GM23338 (cell line): ENCODE data around the gene ATCAY. TPM values are rescaled to one million over a fixed set of nuclear protein-coding genes. Genes with fewer than 3 reads are reported as not detected.

Experiments used
- CREB1 ChIP-seq: fragments of 250-450 bp; sonication (Bioruptor Pico); IDR thresholded peaks from 2 replicates; pipeline ENCODE4 v1.5.0; 2020; ENCODE audit warnings: low read depth, mild to moderate bottlenecking, moderate library complexity
- EZH2 ChIP-seq: fragments of 200-600 bp; sonication (generic); IDR thresholded peaks from one replicate; pipeline ENCODE4 v1.8.0; 2017; ENCODE audit warnings: antibody characterized with exemption, mild to moderate bottlenecking, low read depth; ENCODE audit not compliant: unreplicated experiment
- EZH2phosphoT487 ChIP-seq: fragments of 200-600 bp; sonication (generic); IDR thresholded peaks from one replicate; pipeline ENCODE4 v1.8.1; 2018; ENCODE audit warnings: antibody characterized with exemption; ENCODE audit not compliant: unreplicated experiment
- JUNB ChIP-seq: IDR thresholded peaks from one replicate; pipeline ENCODE4 v1.6.1; 2016; ENCODE audit warnings: antibody characterized with exemption; ENCODE audit not compliant: unreplicated experiment
- NANOG ChIP-seq: IDR thresholded peaks from 2 replicates; pipeline ENCODE4 v1.6.1; 2016; ENCODE audit warnings: antibody characterized with exemption, borderline replicate concordance
- POLR2AphosphoS5 ChIP-seq: IDR thresholded peaks from 2 replicates; pipeline ENCODE4 v1.6.1; 2016; ENCODE audit warnings: antibody characterized with exemption, low read depth
- ZNF114 ChIP-seq: fragments of 250-450 bp; sonication (Bioruptor Pico); IDR thresholded peaks from 2 replicates; pipeline ENCODE4 v1.5.0; 2020; ENCODE audit warnings: mild to moderate bottlenecking, moderate library complexity
- ZNF331 ChIP-seq: fragments of 250-450 bp; sonication (Bioruptor Pico); IDR thresholded peaks from 2 replicates; pipeline ENCODE4 v1.5.0; 2020; ENCODE audit warnings: low read depth, mild to moderate bottlenecking, moderate library complexity
- polyA plus RNA-seq: library from polyadenylated mRNA; unstranded; fragments of >200 nt; fragmentation: Nextera tagmentation; extraction: Ambion mirVana; gene quantifications from 2 replicates; pipeline ENCODE4 v1.2.1, GENCODE V29; 2016
- total RNA-seq: library from RNA; depleted of rRNA; stranded (reverse); fragments of >200 nt; shearing (Covaris generic); gene quantifications from 2 replicates; pipeline ENCODE4 v1.2.3, GENCODE V29; 2014
- TF ChIP-seq, protein P1 (sequence below): fragments of 250-450 bp; sonication (Bioruptor Pico); IDR thresholded peaks from 2 replicates; pipeline ENCODE4 v1.5.0; 2020; ENCODE audit warnings: mild to moderate bottlenecking, moderate library complexity
- TF ChIP-seq, protein P2 (sequence below): IDR thresholded peaks from 2 replicates; pipeline ENCODE4 v1.6.1; 2016; ENCODE audit warnings: antibody characterized with exemption

Gene ATCAY
- total and polyA plus RNA-seq, 2 experiments from 2014 or later, result 16.9 to 45.7 TPM

- TF ChIP-seq, protein P1, sequence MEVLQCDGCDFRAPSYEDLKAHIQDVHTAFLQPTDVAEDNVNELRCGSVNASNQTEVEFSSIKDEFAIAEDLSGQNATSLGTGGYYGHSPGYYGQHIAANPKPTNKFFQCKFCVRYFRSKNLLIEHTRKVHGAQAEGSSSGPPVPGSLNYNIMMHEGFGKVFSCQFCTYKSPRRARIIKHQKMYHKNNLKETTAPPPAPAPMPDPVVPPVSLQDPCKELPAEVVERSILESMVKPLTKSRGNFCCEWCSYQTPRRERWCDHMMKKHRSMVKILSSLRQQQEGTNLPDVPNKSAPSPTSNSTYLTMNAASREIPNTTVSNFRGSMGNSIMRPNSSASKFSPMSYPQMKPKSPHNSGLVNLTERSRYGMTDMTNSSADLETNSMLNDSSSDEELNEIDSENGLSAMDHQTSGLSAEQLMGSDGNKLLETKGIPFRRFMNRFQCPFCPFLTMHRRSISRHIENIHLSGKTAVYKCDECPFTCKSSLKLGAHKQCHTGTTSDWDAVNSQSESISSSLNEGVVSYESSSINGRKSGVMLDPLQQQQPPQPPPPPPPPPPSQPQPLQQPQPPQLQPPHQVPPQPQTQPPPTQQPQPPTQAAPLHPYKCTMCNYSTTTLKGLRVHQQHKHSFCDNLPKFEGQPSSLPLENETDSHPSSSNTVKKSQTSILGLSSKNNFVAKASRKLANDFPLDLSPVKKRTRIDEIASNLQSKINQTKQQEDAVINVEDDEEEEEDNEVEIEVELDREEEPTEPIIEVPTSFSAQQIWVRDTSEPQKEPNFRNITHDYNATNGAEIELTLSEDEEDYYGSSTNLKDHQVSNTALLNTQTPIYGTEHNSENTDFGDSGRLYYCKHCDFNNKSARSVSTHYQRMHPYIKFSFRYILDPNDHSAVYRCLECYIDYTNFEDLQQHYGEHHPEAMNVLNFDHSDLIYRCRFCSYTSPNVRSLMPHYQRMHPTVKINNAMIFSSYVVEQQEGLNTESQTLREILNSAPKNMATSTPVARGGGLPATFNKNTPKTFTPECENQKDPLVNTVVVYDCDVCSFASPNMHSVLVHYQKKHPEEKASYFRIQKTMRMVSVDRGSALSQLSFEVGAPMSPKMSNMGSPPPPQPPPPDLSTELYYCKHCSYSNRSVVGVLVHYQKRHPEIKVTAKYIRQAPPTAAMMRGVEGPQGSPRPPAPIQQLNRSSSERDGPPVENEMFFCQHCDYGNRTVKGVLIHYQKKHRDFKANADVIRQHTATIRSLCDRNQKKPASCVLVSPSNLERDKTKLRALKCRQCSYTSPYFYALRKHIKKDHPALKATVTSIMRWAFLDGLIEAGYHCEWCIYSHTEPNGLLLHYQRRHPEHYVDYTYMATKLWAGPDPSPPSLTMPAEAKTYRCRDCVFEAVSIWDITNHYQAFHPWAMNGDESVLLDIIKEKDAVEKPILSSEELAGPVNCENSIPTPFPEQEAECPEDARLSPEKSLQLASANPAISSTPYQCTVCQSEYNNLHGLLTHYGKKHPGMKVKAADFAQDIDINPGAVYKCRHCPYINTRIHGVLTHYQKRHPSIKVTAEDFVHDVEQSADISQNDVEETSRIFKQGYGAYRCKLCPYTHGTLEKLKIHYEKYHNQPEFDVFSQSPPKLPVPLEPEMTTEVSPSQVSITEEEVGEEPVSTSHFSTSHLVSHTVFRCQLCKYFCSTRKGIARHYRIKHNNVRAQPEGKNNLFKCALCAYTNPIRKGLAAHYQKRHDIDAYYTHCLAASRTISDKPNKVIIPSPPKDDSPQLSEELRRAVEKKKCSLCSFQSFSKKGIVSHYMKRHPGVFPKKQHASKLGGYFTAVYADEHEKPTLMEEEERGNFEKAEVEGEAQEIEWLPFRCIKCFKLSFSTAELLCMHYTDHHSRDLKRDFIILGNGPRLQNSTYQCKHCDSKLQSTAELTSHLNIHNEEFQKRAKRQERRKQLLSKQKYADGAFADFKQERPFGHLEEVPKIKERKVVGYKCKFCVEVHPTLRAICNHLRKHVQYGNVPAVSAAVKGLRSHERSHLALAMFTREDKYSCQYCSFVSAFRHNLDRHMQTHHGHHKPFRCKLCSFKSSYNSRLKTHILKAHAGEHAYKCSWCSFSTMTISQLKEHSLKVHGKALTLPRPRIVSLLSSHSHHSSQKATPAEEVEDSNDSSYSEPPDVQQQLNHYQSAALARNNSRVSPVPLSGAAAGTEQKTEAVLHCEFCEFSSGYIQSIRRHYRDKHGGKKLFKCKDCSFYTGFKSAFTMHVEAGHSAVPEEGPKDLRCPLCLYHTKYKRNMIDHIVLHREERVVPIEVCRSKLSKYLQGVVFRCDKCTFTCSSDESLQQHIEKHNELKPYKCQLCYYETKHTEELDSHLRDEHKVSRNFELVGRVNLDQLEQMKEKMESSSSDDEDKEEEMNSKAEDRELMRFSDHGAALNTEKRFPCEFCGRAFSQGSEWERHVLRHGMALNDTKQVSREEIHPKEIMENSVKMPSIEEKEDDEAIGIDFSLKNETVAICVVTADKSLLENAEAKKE (CRISPR knock-in tag), result no peak
- no peak for TF ChIP-seq JUNB
- no peak for TF ChIP-seq CREB1
- TF ChIP-seq EZH2phosphoT487, result no peak
- TF ChIP-seq POLR2AphosphoS5, result no peak
- no peak for TF ChIP-seq NANOG
- no peak for TF ChIP-seq EZH2
- TF ChIP-seq, protein P2, sequence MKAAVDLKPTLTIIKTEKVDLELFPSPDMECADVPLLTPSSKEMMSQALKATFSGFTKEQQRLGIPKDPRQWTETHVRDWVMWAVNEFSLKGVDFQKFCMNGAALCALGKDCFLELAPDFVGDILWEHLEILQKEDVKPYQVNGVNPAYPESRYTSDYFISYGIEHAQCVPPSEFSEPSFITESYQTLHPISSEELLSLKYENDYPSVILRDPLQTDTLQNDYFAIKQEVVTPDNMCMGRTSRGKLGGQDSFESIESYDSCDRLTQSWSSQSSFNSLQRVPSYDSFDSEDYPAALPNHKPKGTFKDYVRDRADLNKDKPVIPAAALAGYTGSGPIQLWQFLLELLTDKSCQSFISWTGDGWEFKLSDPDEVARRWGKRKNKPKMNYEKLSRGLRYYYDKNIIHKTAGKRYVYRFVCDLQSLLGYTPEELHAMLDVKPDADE, result no peak
- no peak for TF ChIP-seq ZNF331 (CRISPR knock-in tag)
- TF ChIP-seq ZNF114, result no peak
These were observed 30.7 kb upstream of the ATCAY start (continued) for GRCh38 chr19:3849787-3850186.
